Skin of body (tissue), 2 donors: Measurements from ENCODE around the gene PDE6B. TPM values are rescaled to one million over a fixed set of nuclear protein-coding genes. Genes with fewer than 3 reads are reported as not detected.
"Not testable (repeated sequence)": the region's sequence is repeated elsewhere in the genome, so short reads cannot be mapped to it uniquely, and the experiment has no call there.

Experiments
- DNase-seq: peaks from one replicate; lab custom pipeline; 2025; lab: John Stamatoyannopoulos, UW
- total RNA-seq: library from RNA; depleted of rRNA; stranded (reverse); fragments of >200 nt; gene quantifications from one replicate; pipeline ENCODE4 v1.2.3, GENCODE V29; 2014

Gene PDE6B
- total RNA-seq, 1 donor from 2014 or later: 5.5 TPM

DNA sequence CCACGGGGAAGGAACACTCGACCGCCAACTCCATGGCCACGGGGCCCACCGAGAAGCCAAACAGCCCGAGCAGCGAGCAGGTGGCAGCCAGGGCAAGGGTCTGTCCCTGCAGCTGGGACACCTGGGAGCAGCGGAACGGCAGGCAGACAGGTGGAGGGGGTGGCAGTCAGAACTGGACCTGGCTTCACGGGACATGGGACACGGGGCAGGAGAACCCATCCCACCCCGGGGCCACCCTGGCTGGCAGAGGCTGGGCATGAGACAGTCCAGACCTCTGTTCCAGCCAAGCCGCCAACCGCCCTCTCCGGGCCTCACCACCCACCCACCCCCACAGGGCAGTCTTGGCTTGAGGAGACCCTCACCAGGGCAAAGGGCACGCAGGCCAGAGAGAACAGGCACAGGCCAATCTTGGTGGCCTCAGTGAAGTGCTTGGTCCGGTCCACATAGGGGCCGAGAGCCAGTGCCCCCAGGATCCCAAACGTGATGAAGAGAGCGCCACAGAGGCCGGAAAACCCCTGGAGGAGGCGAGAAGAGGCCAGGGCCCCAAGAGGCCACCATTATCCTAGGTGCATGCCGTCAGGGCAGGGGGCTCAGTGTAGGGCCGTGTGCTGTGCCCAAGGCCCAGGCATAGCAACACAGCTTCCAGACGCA is 58.0 kb downstream of the PDE6B start:
- DNase-seq: no peak

GRCh38 chr4:683982-684622 is 58.7 kb downstream of the PDE6B start:
- peak; percentile 35 for DNase-seq

GRCh38 chr4:684623-685327 is 59.4 kb downstream of the PDE6B start:
- no peak for DNase-seq

DNA sequence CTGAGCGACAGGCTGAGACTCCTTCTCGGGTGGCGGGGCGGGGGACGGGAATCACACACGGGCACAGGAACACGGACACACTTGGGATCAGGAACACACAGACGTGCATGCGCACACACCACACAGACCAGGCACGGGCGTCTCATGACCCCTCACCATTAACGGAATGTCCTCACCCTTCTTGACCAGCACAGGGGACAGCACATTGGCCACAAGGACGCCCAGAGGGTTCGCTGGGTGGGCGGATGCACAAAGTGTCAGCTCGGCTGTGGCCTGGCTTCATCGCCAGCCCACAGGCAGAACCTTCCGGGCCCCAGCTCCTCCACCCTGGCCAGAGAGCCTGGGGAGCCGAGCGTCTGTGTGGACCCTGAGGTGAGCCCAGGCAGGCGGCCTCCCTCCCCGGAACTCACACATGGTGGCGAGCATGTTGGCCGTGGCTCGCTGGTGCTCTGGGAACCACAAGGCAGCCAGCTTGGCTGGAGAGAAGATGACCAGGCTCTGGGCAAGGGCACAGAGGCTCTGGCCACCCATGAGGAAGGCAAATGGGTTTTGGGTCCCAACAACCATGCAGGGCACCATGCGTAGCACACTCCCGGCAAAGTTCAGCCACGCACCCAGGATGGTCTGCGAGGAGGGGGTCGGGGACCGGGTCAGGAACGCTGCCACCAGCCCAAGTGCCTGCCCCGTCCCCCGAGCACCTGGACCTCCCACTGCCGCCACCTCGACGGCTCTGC is 60.5 kb downstream of the PDE6B start:
- no peak for DNase-seq

GRCh38 chr4:686413-687040 is 61.2 kb downstream of the PDE6B start:
- DNase-seq: no peak

DNA sequence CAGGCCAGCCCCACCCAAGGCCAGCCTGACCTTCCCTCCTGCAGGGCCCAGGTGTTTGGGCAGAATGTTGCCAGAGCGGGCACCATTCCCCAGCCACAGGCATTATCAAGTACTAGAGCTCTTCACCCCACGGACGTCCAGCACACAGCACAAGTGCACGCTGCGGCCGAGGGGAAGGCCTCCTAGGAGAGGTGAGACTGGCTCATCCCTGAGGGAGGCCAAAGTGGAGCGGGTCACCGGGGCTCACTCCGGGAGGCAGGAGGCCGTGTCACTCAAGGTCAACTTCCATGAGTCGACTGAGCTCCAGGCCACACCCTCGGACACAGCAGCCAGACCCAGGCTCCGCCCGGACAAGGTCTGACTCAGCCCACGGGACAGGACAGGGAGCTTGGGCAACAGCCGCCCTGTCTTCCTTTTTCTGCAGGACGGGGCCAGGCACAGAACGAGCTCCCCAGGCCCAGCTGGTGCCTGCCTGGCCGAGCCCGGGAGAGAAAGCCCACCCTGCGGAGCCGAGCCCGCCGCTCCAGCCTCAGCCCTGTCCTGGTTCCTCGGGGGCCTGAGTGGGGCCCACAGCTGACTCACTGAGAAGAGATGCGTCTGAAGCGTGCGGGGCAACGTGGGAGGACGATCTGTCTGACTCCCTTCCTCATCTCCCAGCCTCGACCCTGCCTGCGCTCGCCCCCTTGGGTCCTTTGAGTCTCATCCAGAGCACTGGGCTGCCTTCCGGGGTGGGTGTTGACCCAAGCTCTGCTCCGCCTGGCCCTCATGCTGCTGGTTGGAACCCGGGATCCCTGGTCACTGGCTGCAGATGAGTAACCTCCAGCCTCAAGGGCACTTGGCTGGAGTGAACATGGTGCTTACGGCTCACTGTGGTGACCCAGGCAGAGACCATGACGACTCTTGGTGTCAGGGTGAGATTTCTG is 61.9 kb downstream of the PDE6B start:
- DNase-seq: no peak

DNA sequence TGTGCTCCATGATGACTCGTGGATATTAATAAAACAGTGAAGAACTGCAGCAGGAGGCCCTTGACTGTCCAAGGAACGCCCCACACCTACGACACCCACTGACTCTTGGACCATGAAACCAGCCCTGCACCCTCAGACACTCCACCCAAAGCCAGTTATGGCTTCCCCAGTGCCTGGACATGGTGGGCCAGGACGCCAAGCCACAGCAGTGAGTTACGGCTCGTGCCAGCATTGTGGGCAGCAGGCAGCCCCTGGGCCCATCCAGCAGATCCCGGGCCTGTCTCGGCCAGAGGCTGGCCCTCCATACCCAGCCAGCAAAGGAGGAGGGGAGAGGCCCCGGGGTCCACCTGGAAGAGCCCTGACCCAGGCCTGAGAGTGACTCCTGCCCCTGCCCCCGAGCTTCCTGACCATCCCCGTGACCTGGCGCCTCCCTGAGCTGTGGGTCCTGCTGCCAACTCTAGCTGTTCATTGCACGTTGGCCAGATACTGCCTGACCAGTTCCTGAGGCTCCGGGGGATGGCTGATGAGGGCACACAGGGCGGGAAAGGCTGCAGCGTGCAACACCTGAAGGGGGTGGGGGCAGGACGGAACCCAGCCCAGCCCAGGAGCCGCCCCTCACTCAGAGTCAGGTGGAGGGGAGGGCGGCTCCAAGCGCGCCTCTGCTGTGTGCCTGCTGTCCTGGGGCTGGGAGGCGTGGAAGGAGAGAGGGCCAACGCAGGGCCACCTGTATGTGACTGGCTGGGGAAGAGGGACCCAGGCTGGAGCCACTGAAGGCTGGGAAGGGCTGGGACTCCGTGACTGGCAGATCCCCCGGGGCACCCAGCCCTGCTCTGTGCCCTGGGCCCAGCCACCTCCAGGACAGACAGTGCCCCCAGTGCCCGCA is 62.8 kb downstream of the PDE6B start:
- no peak for DNase-seq

DNA sequence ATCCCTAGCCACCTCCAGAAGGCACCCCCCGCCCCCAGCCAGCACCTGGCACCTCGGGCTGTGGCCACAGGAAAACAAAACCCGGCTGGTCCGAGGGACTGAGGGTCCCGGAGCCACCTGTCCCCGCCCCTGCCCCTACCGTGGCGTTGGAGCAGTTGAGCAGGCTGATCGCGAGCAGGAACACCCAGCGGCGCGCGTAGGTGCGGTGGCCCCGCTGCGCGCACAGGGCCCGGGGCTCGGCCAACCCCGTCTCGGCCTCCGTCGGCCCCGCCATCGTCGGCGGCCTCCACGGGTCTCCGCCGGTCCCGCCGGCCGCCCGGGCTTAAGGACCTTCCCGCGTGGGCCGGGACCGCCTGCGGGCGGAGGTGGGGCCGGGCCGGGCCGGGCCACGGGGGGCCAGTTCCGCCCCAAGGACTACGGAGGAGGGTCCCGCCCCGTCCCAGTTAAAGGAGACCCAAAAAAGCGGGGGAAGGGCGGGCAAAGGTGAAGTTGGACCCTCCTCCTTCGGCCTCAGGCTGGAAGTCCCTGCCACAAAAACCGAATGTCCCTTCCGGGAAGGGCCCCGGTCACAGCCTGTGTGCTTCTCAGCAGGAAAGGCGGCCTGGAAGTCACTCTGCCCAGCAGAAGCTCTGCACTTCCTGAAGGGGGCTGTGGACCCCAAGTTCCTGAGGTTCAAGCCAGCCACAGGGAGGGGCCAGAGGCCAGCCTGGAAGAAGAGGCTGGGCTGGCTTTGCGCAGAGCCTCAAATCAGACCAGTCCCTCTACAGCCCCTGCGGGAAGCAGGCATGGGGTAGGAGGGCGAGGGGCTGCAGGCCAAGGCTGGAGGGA is 63.7 kb downstream of the PDE6B start, which contains the start of gene SLC49A3:
SLC49A3 (minus strand) TSS at position 298 of the 828 bp plus-strand sequence; CDS start at position 274, 24 bp downstream.
- DNase-seq: no peak

DNA sequence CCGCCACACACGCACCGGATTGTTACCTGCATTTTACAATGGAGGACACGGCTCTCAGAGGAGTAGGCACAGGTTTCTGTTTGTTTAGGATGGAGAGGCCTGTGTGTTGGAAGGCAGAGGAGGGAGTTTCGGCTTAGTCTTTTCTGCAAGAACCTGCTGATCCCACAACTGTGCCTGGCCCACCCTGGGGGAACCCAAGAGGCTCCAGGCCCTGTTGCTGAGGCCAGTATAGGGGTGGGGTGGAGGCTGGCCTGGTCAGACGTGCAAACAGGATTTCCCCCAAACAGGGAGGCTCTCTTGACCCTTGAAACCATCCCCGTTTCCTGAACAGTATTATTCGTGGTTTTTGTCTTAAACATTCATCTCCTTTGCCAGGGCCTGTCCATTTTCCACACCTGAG is 64.3 kb downstream of the PDE6B start:
- DNase-seq: no peak

- no peak for DNase-seq
These were observed 67.6 kb downstream of the PDE6B start for GRCh38 chr4:692771-693554.

DNA sequence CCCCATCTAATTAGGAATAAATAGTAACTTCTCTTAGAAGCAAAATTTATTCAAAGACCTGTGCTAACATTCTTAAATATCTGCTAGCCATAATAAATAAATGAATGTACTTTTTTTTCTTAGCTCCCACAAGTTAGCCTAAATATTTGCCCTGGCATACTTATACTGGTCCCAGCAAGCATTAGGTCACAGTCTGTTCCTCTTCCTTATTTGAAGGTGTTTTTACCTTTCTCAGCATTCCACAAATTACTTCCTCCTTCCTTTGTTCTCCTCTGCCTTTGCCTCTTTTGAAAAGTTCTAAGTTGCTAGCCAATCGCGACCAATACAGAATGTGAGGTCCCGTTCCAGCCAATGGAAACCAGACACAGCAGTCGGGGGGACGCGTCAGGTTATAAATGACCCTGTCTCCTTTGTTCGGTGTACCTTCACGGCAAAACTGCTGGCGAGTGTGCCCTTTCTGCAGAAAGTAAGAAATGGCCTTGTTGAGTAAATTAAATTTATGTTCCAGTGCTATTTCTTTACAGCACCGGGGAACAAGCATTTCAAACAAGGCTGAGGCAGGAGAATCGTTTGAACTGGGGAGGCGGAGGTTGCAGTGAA is 69.1 kb downstream of the PDE6B start:
- not testable (repeated sequence) for DNase-seq

DNA sequence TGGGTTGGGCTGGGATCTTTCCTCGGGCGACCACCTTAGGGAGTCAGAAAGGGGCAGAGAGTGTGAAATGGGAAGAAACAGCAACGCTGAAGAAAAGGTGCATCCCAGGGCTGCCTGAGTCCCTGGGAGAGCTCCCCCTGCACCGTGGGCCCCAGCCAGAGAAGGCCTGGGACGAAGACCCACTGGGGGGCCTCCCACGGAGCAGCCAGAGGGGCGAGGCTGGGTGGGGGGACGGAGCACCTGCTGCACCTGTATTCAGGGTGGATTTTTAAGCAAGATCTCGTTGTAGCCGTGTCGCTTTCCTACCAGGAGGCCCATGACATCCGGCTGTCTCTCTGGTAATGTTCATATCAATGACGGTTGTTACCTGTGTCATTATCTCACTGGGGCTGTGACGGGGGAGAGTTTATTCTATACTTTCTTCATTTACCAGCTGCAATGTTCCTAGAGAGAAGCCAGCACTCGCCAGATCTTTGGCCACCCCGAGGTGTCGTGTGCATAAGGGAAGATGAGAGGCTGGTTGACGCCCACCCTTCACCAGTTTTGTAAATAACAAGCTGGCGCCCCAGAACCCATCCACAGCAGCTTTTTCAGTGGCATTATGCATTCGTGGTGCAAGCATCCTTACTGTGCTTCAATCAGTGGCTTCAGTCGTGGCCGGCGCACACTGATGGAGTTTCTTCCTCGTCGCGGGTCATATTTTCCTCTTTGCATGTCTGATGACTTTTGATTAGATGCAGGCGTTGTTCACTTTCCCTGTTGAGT is 74.6 kb downstream of the PDE6B start:
- no peak for DNase-seq

GRCh38 chr4:700587-701264 is 75.4 kb downstream of the PDE6B start:
- DNase-seq: no peak

DNA sequence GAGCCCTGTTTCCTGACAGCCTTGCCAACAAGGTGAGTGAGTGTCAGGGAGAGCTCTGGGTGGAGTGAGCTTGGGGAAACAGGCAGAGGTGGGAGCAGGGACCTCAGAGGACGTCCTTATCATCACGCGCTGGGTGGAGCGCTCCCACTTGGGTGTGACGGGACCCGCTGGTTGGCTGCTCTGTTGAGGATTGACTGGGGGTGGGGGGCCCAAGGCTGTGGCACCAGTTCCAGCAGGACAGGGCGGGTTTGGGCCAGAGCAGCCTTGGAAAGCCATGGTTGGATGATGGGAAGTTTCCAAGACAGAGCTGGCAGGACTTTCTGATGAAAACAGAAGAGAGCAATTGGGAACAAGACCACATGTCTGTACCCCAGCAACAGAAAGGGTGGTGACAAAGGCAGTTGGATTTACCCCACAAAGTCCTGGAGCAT is 77.3 kb downstream of the PDE6B start:
- DNase-seq: no peak

- no peak for DNase-seq
These were observed 78.2 kb downstream of the PDE6B start for GRCh38 chr4:703336-704197.
